ENCODE data around the gene ZNF133.

ZNF133 gene

GRCh38 chr20:18364768-18365167 lies 76.4 kb downstream of the ZNF133 start:
- DNase-seq, result no peak
